Activated CD8-positive, alpha-beta memory T cell treated with anti-CD3 and anti-CD28 coated beads for 4 hours (primary cell): Measurements from ENCODE around the gene PCNX4.

ENCODE experiments used
- DNase-seq, 2 donors: peaks; one replicate each; pipeline ENCODE4 v3.0.0-alpha.2; 2020; ENCODE audit warnings: low read depth in 2 of 2

The PCNX4 gene

DNA sequence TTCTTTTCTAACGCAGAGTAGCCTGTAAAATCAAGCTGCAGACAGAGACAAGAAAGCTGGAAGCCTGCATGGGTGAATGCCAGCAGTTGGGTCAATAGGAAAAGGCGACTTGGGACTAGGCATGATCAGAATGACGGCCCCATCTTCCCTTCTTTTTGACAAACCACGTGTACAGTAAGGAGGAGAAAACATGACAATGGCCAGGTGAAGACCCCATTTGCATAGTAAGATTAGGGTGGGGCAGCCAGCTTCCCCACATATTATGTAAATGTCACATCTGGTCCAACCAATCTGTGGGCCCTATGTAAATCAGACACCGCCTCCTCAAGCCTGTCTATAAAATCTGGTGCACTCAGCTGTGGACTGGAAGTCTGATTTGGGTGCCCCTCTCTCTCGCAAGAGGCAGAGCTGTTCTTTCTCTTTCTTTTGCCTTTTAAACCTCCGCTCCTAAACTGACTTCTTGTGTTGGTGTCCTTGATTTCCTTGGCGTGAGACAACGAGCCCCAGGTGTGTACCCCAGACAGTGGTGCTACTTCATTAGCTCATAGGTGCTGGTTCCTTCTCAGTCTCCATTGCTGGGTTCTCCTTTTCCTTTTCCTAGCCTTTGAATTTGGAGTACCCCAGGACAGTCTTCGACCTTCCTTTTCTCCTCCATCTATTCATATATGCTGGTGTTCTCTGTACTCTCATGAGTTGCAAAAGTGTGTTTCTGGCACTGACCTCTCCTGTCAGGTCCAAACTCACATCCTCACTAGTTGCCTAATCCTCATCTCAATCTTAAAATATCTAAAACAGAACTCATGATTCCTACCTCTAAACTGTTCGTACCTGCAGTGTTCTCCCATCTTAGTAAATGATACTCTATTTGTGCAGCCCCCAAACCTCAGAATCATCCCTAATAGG lies 82.9 kb downstream of the PCNX4 start:
- DNase-seq, result no peak

DNA sequence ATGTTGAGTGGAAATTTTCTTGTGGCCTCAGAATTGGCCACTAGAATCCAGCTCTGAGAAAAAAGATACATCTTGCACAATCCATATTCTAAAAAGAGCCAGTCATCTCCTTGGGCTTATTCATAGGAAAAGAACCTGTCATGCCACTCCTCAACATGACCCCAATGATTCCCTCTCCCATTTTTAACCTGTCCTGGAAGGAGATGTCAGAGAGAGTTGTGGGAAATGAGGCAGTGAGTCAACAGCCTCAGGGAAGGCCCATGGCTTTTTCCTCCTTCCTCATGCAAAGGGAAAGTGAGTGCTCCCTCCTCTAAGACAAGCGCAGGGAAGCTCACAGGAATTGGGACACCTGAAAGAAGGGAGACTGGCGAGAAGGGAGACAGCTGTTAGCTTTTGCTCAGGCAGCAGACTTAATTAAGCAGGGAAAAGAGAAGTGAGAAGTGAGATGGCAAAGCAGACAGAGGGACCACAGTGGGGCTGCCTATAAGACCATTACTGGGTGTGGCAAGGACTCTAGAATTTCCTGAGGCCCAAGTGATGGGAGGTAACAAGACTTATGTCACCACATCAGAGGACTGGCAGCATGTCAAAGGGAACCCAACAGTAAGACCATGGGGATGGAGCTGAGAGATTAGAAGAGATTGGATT lies 83.7 kb downstream of the PCNX4 start:
- DNase-seq, result no peak

DNA sequence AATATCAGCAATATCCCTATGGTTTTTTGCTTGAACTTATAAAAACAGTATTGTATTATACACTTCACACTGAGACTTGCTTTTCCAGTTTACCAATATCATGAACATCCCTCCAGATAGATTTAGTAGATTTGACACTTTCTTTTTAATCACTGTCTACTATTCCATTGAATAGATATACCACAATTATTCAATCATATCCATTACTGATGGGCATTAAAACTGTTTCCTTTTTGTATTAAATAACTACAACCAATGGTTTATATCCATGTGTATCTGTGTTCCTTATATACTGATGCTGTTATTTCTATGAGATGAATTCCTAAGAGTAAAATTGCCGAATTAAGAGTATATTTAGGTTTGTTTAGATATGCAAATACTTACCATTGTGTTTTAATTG lies 86.4 kb downstream of the PCNX4 start:
- no peak for DNase-seq

DNA sequence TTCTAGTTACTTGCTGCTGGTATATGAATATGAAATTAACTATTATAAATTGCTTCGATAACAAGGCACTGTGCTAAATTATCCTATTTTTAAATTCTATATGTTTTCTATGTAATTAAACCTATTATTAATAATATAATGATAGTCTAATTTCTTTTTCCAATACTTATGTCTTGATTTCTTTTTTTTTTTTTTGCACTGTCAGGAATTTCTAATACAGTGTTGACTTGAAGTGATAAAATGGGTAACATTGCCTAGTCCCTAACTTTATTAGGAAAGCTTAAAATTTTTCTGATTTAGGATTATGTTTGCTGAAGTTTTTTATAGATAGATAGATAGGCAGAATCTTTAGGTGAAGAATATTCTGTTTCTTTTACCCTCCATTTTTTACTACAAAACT lies 87.1 kb downstream of the PCNX4 start:
- DNase-seq, result no peak

DNA sequence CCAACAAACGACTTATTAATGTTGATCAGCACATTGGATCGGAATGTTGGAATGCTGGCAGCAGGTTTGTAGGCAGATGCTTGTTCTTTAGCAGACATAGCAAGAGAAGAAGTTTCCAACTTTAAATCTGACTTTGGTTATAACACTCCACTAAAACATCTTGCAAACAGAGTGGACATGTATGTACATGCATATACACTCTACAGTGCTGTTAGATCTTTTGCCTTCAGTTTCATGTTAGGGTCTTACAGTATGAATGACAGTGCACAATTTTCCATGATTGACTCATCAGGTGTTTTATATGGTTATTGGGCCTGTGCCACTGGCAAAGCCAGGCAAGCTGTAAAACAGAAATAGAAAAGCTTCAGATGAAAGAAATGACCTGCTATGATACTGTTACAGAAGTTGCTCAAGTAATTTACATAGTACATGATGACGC lies 87.7 kb downstream of the PCNX4 start:
- no peak for DNase-seq

DNA sequence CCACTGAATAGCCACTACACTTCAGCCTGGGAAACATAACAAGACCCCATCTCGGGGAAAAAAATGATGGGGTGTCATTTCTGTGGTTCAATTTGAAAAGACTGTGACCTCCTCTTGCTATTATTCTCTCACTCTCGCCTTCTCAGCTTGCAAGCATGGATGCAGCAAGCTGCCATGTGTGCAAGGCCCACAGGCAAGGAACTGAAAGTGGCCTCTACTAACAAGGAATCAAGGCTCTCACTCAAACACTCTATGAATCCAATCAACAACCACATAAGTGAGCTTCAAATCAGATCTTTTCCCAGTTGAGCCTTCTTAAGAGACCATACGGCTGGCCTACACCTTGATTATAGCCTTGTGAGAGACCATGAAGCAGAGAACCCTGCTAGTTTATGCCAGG lies 91.4 kb downstream of the PCNX4 start:
- no peak for DNase-seq

DNA sequence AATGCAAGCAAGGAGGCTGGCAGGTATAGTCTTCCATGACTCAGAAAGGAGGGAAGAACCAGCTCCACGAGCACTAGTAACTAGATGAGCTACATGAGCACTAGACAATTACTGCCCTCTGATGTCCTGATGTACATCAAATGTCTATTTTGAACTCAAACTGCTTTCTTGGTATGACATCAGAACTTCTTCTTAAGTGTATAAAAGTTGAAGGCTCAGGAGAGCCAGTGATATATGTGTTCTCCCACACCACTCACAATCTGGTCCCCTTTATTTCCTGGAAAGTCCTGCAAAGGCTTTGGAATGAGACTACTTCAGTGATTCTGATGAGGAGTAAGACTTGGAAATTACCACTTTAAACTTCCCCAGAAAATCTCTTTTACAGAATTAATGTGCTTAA lies 92.0 kb downstream of the PCNX4 start:
- no peak for DNase-seq

DNA sequence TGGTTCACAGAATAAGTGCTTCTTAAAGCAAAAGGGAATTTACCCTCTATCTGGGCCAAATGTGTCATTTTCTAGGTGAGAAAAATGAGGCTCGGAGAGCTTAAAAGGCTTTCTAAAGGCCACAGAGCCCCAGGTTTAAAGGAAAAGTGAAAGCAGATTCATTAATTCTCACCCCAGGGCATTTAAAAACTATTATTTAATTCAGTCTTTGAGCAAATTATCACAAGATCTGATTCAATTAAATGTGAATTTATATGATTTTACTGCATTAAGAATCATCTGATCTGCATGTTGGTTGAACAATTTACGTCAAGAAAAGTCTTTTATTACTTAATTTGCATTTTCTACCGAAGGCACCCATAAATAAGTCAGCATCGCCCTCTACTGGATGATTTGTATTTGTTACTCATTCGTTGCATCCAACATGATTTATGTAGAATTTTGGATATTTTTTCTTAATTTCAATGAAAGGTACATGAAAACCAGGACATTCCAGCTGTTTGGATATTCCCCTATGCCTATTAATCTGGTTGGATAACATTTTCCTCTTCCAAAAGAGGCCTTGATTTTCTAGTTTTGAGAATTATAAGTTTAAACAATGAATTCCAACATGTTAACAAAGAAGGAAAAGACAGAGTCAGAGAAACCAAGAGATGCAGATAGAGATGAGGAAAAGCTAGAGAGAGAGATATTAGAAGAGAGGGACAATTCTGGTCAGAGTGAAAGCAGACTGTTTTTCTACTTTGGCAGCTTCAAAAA lies 92.6 kb downstream of the PCNX4 start:
- no peak for DNase-seq

DNA sequence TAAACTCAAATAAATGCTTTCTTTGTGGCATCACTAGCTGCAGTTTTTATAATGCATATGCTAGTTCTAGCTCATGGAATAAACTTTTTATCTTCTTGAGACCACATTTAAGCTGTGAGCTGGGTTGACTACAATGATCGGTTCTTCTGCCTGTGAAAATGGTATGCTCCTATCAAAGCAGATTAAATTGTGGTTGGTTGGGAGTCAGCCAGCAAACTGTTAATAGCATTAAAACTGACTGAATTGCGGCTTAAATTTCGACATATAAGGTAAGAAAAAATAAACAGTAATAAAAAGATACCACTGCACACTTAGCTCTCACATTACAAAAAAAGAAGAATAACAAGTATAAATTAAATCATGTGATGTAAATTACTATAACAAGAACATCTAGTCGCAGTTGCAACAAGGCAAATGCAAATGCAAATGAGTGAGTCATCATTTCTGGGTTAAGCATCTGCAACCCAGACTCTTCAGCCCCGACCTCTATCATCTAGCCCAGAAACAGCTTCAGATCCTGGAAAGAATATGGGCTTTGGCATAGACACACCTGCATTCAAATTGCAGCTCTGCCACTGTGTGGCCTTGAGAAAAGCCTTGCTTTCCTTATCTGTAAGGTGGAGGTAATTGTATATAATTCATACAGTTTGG lies 93.3 kb downstream of the PCNX4 start:
- no peak for DNase-seq

DNA sequence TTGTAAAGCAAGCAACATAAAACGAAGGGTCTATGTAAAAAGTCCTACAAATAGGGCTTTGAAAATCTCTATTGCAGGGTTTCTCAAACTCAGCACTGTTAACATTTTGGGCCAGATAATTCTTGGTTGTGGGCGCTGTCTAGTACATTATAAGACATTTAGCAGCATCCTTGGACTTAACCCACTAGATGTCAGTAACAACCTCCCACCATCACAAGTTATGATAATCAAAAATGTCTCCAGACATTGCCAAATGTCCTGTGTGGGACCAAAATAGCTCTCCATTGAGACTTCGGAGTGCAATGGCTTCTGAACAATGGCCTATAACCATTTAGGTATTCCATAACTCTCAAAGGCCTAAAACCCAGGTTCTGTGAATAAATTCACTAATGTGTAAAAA lies 96.4 kb downstream of the PCNX4 start:
- no peak for DNase-seq

DNA sequence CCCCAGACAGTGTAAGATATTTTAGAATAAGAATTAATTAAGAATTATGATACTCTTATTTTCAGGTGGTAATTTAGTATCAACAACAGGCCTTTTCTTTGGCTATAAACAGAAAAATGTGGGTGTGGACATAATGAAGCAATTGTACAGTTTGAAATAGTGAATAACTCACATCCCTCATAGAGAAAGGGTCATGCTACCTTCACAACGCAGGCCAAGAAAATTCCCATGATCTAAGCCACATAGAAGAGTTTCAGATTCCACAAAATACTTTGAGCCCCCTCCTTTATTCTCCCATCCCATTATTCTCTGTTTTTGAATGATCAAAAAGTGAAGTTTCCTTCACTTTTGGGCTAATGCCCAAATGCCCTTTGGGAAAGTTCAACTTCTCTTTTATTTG lies 97.0 kb downstream of the PCNX4 start:
- no peak for DNase-seq

DNA sequence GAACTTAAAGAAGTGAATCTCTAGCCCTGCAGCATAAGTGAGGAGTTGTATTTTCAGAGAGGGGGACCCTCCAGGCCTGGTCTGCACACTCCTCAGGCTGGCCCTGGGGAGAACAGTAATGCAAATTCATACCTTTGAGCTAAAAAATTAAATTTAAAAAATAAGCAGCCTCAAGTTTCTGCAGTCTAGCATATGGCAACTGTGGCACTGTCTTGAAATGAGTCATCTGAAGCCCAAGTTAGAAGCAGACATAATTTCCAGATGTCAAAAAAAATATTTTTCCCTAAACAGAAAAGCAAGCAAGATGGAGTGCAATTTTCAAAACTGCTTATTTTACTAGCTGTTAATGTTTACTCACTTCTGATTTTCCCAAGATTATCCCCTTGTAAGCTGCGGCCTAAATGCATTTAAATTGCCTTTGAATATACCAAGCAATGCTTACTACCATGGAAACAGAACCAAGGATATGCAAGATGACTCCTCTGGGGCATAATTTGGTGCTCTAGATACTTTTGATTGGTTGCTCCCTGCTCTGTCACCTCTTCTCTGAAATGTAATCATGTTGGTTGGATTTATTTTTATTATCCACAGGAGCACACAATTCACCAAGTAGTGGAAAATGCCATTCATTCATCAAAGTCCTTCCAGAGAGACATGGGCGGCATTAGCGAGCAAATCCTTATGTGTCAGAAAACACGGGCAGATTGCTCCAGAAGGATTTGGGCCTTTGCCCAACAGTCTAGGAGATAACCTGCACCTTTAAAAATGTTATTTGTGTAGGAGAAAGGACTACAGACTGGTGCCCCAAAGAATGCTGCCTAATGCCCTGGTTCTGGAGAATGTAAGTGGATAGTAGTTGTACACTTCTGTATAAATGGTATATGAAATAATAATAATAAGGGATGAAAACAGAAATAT lies 98.5 kb downstream of the PCNX4 start:
- DNase-seq, result no peak

DNA sequence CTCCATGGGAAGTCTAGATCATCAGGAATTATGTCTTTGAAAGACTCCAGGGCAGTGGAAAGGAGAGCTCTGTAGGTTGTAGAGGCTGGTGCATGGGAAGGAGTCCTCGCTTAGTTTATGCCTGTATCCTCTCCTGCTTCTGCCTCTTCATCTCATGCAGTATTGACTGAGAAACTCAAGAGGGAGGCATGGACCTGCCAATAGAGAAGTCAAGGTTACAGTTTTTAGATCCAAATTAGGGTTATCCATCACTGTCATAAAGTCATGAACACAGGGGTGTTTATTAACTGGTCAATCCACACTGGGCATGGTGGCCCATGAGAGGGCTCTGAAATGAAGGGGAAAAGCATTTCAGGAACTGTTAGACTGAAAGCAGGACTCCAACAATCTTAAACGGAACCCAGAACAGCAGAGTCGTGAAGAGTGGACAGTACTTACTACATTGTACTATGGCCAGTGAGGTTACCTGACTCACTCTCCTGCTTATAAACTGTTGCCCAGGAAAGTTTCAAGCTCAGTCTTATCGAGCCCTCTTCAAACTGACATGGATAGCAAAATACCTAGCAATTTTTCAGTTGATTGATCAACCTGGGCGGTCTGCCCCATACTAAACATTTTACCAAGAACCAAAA lies 103.6 kb downstream of the PCNX4 start:
- no peak for DNase-seq

DNA sequence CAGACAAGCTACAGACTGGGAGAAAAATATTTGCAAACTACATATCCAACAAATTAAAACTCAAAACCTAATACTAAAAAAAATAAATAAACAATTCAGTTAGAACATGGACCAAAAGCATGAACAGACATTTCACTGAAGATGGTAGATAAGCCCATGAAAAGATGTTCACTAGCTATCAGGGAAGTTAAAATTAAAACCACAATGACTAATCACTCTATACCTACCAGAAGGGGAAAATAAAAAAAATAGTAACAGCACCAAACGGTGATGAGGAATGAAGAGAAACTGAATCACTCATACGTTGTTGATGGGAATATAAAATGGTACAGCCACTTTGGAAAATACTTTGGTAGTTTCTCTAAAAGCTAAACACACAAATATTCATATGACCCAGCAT lies 104.6 kb downstream of the PCNX4 start:
- no peak for DNase-seq

DNA sequence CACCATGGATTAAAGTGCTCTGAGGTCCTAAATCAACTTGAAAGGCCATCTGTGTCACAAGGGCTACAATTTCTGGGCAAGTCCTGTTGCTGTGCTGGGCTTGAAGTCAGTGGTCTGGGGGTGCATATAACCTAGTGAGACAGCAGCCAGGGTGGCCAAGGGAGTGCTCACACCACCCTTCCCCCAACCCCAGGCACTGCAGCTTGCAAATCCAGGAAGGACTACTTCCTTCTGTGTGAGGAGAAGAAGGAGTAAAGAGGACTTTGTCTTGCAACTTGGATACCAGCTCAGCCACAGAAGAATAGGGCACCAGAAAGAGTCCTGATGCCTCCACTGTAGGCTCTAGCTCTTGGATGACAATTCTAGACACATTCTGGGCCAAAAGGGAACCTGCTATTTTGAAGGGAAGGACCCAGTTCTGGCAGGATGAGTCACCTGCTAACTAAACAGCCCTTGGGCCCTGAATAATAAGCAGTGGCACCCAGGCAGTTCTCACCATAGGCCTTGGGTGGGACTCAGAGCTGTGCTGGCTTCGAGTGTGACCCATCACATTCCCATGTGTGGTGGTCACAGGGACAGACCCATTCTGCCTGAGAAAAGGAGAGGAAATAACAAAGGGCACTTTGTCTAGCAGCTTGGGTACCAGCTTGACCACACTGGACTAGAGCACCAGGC lies 106.0 kb downstream of the PCNX4 start:
- DNase-seq, result no peak

DNA sequence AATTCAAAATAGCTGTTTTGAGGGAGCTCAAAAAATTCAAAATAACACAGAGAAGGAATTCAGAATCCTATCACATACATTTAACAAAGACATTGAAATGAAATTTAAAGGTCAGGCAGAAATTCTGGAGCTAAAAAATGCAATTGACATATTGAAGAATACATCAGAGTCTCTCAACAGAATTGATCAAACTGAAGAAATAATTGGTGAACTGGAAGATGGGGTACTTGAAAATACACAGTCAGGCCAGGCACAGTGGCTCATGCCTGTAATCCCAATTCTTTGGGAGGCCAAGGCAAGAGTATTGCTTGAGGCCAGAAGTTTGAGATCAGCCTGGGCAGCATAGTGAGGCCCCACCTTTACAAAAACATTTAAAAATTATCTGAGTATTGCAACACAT lies 107.6 kb downstream of the PCNX4 start:
- no peak for DNase-seq

DNA sequence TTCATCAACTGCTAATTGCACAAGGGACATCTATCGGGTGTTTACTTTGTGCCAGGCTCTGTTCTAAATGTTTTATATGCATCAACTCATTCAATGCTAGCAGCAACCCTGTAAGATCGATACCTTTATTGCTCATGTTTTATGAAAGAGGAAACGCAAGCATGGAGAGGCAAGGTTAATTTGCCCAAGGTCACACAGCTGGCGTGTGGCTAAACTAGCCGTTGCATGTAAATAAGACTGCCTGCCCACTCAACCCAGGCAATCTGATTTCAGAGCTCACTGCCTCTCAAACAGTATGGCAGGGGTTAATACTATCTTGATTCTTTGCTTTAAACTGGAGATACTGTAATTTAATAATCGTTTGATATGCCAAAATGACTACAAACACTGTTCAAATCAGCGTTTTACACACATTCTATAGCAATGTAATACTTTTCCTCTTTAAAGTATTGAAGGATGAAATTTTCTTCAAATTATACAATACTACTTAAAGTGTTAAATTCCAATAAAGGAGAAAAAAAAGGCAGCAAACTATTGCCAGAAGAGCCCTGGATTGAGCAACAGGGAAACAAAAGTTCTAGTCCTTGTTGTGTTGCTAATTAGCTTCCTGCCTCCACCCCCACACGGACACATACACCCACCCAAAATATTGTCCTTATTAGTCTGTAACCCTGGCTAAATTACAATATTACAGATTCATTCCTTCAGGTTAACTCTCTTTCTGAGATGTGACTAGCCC lies 112.5 kb downstream of the PCNX4 start:
- DNase-seq, result no peak

DNA sequence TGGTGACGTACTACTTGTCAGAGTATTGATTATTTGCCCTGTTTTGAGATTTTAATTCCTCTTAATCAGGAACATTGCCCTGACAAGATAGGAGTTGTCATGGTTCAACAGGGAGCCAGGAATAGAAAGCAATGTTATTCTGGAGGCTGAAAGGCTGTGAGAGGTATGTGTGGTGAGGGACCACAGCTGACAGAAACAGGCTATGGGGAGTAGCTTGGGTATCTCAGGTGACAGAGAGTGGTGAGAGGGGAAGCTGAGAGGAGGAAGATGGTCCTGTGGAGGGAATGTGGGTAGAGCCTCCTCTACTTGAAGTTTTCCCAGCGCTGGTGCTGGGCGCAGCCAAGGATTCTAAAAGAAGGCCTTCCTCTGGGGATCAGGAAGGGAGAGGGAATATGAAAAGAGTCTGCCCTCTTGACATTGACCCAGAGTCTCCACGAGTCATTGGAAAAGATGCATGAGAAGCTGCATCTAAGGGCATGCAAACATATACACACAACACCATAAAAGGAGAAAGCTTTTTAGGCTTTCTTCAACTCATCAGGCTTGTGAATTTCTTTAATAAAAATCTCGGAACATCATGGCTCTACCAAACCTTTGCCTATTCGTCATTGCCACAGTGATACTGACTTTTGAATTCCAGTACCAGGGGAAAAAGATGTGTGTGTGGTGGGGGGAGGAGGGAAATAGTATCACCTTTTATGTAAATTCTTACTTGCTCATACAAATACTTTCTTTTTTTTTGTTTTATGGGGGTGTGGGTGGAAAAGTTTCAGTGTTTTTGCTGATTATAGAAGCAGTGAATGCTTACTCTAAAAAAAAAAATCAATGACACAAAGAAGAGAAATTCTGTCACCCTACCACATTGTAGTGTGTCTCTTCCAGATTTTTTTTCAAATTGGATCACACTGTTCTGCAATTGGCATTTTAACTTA lies 113.4 kb downstream of the PCNX4 start:
- DNase-seq, result no peak
